Measurements from ENCODE around the gene GAK.

DNA sequence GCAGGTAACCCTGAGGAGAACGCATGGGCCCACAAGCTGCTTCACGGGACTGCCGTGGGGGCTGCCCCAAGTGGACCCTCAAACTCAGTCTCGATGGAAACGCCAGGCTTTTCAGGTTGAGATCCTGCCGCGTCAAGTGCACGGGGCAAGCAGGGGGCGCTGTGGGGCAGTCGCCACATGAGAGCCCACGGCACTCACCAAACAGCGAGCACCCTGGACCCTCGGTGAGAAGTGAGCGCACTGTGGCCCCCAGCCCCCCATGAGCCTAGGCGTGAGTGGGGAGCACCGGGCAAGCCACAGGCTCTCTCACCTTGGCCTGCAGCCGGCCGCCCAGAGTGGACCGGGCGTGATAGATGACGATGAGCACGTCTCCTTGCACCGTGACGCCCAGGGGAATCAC, 55.3 kb downstream of the GAK start:
- TF ChIP-seq, protein P1, sequence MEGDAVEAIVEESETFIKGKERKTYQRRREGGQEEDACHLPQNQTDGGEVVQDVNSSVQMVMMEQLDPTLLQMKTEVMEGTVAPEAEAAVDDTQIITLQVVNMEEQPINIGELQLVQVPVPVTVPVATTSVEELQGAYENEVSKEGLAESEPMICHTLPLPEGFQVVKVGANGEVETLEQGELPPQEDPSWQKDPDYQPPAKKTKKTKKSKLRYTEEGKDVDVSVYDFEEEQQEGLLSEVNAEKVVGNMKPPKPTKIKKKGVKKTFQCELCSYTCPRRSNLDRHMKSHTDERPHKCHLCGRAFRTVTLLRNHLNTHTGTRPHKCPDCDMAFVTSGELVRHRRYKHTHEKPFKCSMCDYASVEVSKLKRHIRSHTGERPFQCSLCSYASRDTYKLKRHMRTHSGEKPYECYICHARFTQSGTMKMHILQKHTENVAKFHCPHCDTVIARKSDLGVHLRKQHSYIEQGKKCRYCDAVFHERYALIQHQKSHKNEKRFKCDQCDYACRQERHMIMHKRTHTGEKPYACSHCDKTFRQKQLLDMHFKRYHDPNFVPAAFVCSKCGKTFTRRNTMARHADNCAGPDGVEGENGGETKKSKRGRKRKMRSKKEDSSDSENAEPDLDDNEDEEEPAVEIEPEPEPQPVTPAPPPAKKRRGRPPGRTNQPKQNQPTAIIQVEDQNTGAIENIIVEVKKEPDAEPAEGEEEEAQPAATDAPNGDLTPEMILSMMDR (IDR thresholded peaks at IDR 0.05 in 8 of 11, conservative IDR thresholded peaks at IDR 0.05 in 3 of 11): peak in 3 of 11 experiments; percentile 14 to 28 (median 20)
- TF ChIP-seq POLR2AphosphoS5 (IDR thresholded peaks at IDR 0.05): peak in 1 of 3 donors; percentile 14

Data from spleen (tissue), 7 donors.